CD14-positive monocyte (primary cell): ENCODE measurements around the gene PAK5. TPM values are rescaled to one million over a fixed set of nuclear protein-coding genes. Genes with fewer than 3 reads are reported as not detected.

Experiments
- DNase-seq, 3 donors: peaks; one replicate each; pipeline ENCODE4 v3.0.0-alpha.2; 2011 to 2022
- H2AFZ ChIP-seq: 2 replicates; pipeline ENCODE4 v1.6.0; 2012; ENCODE audit warnings: mild to moderate bottlenecking, low read depth, low read length, inconsistent platforms; ENCODE audit not compliant: insufficient read depth, poor library complexity, severe bottlenecking
- H3K27ac ChIP-seq, 2 donors: 1 replicate in 1 of 2; 2 replicates in 1 of 2; pipeline ENCODE4 v1.5.1; 2012 to 2013; ENCODE audit warnings: low read length in 2 of 2, control low read depth in 1 of 2, inconsistent platforms in 1 of 2, low read depth in 1 of 2, mild to moderate bottlenecking in 1 of 2
- H3K27me3 ChIP-seq, 2 donors: one replicate each; pipeline versions ENCODE4 v1.6.0 to v1.6.1; 2011 to 2013; ENCODE audit warnings: low read length in 2 of 2; ENCODE audit not compliant: control insufficient read depth in 2 of 2, insufficient read depth in 2 of 2
- H3K36me3 ChIP-seq, 2 donors: replicated peaks in 1 of 2; 1 replicate in 1 of 2; 2 replicates in 1 of 2; pipeline versions ENCODE4 v1.5.1 to v1.6.1; 2012 to 2013; ENCODE audit warnings: low read length in 2 of 2, control low read depth in 1 of 2, inconsistent platforms in 1 of 2, mild to moderate bottlenecking in 1 of 2; ENCODE audit not compliant: insufficient read depth in 2 of 2, control insufficient read depth in 1 of 2
- H3K4me1 ChIP-seq, 2 donors: 1 replicate in 1 of 2; 2 replicates in 1 of 2; pipeline versions ENCODE4 v1.5.1 to v1.6.1; 2012 to 2013; ENCODE audit warnings: low read length in 2 of 2, control low read depth in 1 of 2, inconsistent platforms in 1 of 2, mild to moderate bottlenecking in 1 of 2, moderate library complexity in 1 of 2; ENCODE audit not compliant: insufficient read depth in 2 of 2, control insufficient read depth in 1 of 2
- H3K4me2 ChIP-seq: replicated peaks from 2 replicates; pipeline ENCODE3; 2012; ENCODE audit warnings: low read length, moderate library complexity, mild to moderate bottlenecking; ENCODE audit not compliant: poor library complexity, severe bottlenecking; ENCODE audit errors: extremely low read depth
- H3K4me3 ChIP-seq, 3 experiments: fragments of 200-600 bp in 1 of 3; sonication (generic) in 1 of 3; replicated peaks in 1 of 3; 1 replicate in 2 of 3; 2 replicates in 1 of 3; pipeline ENCODE4 v1.5.1; 2011 to 2013; ENCODE audit warnings: low read length in 3 of 3, mild to moderate bottlenecking in 3 of 3, control low read depth in 2 of 3, low read depth in 2 of 3, inconsistent platforms in 1 of 3, moderate library complexity in 1 of 3
- H3K79me2 ChIP-seq: 2 replicates; pipeline ENCODE4 v1.6.0; 2012; ENCODE audit warnings: mild to moderate bottlenecking, control low read depth, inconsistent platforms, low read length, moderate library complexity; ENCODE audit not compliant: insufficient read depth
- H3K9ac ChIP-seq: 2 replicates; pipeline ENCODE4 v1.6.0; 2017; ENCODE audit warnings: low read length, mild to moderate bottlenecking; ENCODE audit not compliant: insufficient read depth, poor library complexity, severe bottlenecking
- H3K9me3 ChIP-seq, 2 donors: replicated peaks in 1 of 2; 1 replicate in 1 of 2; 2 replicates in 1 of 2; pipeline versions ENCODE4 v1.5.1 to v1.6.1; 2012 to 2013; ENCODE audit warnings: low read length in 2 of 2, control low read depth in 1 of 2; ENCODE audit not compliant: control insufficient read depth in 1 of 2, insufficient read depth in 1 of 2
- H4K20me1 ChIP-seq: 2 replicates; pipeline ENCODE4 v1.6.0; 2012; ENCODE audit warnings: mild to moderate bottlenecking, low read length, control low read depth, moderate library complexity; ENCODE audit not compliant: insufficient read depth
- H3K27ac Mint-ChIP-seq, 7 donors: one replicate each; pipeline ENCODE4 v1.8.0; 2020; ENCODE audit warnings: mild to moderate bottlenecking in 7 of 7, mixed read lengths in 7 of 7, moderate library complexity in 6 of 7, inconsistent platforms in 2 of 7
- H3K27me3 Mint-ChIP-seq, 3 donors: one replicate each; pipeline ENCODE4 v1.8.0; 2021 to 2022; ENCODE audit warnings: low read depth in 3 of 3, mild to moderate bottlenecking in 3 of 3, mixed read lengths in 3 of 3, moderate library complexity in 3 of 3, inconsistent platforms in 1 of 3
- H3K36me3 Mint-ChIP-seq, 2 donors: one replicate each; pipeline ENCODE4 v1.8.0; 2020; ENCODE audit warnings: mixed read lengths in 2 of 2, inconsistent platforms in 1 of 2, mild to moderate bottlenecking in 1 of 2
- H3K4me1 Mint-ChIP-seq: one replicate; pipeline ENCODE4 v1.8.0; 2020; ENCODE audit warnings: mild to moderate bottlenecking, mixed read lengths
- H3K4me3 Mint-ChIP-seq, 2 donors: one replicate each; pipeline ENCODE4 v1.8.0; 2020; ENCODE audit warnings: mild to moderate bottlenecking in 2 of 2, mixed read lengths in 2 of 2, moderate library complexity in 1 of 2
- H3K9me3 Mint-ChIP-seq, 7 donors: one replicate each; pipeline ENCODE4 v1.8.0; 2020 to 2022; ENCODE audit warnings: mixed read lengths in 7 of 7, mild to moderate bottlenecking in 6 of 7, moderate library complexity in 6 of 7, inconsistent platforms in 2 of 7
- CTCF ChIP-seq: fragments of 200-600 bp; IDR thresholded peaks from one replicate; pipeline ENCODE4 v1.8.0; 2022; ENCODE audit warnings: antibody characterized with exemption, mild to moderate bottlenecking
- WGBS: methylation state at CpG from one replicate; pipeline ENCODE4 v1.1.5; 2013; ENCODE audit warnings: missing lambda C conversion rate; ENCODE audit not compliant: insufficient coverage; 5-methylcytosine and 5-hydroxymethylcytosine counted together
- intact Hi-C, 2 donors: fragments of 100-400 bp; cut with micrococcal nuclease; formaldehyde crosslinking; loops; one replicate each; pipeline versions ENCODE4 v1.15.0 to v1.15.1; 2023
- polyA plus RNA-seq, 3 donors: library from polyadenylated mRNA; depleted of rRNA in 1 of 3; unstranded in 2 of 3; stranded (reverse) in 1 of 3; fragments of 300-500 nt in 2 of 3; fragments of >200 nt in 1 of 3; fragmentation: Illumina TruSeq in 2 of 3; gene quantifications; 1 replicate in 2 of 3; 2 replicates in 1 of 3; pipeline ENCODE4 v1.2.3, GENCODE V29; 2012 to 2021

PAK5 gene
- polyA plus RNA-seq, 3 donors: not detected

GRCh38 chr20:9672027-9672426 is 166.8 kb downstream of the PAK5 start:
- Histone ChIP-seq H4K20me1 (no peaks in the 10 kb centered on the region), H2AFZ (no peak overlapping the region), H3K9me3 (no peaks in the 10 kb centered on the region), H3K4me1 (no peaks in the 10 kb centered on the region), H3K4me2 (no peak overlapping the region), H3K36me3 (no peaks in the 10 kb centered on the region), H3K4me3 (no peak overlapping the region), H3K79me2 (no peaks in the 10 kb centered on the region), H3K27ac (no peak overlapping the region), H3K9ac (no peak overlapping the region), H3K27me3 (no peaks in the 10 kb centered on the region)
- peaks cover 0 to 3% (median 1%) of the 10 kb centered on the region in 3 donors for H3K27me3 Mint-ChIP-seq
- TF ChIP-seq CTCF: no peak
- peaks cover 0 to 2% (median 0%) of the 10 kb centered on the region in 7 donors for H3K9me3 Mint-ChIP-seq
- no peak for DNase-seq
- H3K4me3 Mint-ChIP-seq: no peak overlapping the region
- WGBS: no CpG with 5 or more reads among the region's 2 CpGs
- H3K4me1 Mint-ChIP-seq: no peaks in the 10 kb centered on the region
- no peaks in the 10 kb centered on the region for H3K36me3 Mint-ChIP-seq
- H3K27ac Mint-ChIP-seq: no peak overlapping the region
- intact Hi-C loops: no loop called here

GRCh38 chr20:9668381-9668780 is 170.5 kb downstream of the PAK5 start:
- H3K9me3 ChIP-seq: no peaks in the 10 kb centered on the region
- no peaks in the 10 kb centered on the region for H3K36me3 ChIP-seq
- intact Hi-C loops: no loop called here
- H3K27ac Mint-ChIP-seq: no peak overlapping the region
- no peaks in the 10 kb centered on the region for H3K4me1 Mint-ChIP-seq
- no peaks in the 10 kb centered on the region for H3K27me3 Mint-ChIP-seq
- H3K27ac ChIP-seq: no peak overlapping the region
- TF ChIP-seq CTCF: no peak
- H3K4me1 ChIP-seq: no peaks in the 10 kb centered on the region
- no peak overlapping the region for H3K9ac ChIP-seq
- no peaks in the 10 kb centered on the region for H3K79me2 ChIP-seq
- H4K20me1 ChIP-seq: no peaks in the 10 kb centered on the region
- peaks cover 0 to 3% (median 0%) of the 10 kb centered on the region in 7 donors for H3K9me3 Mint-ChIP-seq
- no peak overlapping the region for H3K4me3 ChIP-seq
- no peaks in the 10 kb centered on the region for H3K27me3 ChIP-seq
- H3K4me2 ChIP-seq: no peak overlapping the region
- H2AFZ ChIP-seq: no peak overlapping the region
- DNase-seq: no peak
- 50% methylated on average over 2 of the region's 4 CpGs for WGBS
- no peak overlapping the region for H3K4me3 Mint-ChIP-seq
- no peaks in the 10 kb centered on the region for H3K36me3 Mint-ChIP-seq
